SK-N-MC (cell line): ENCODE results near the gene GDF9.

Experiments used
- EZH2 ChIP-seq: fragments of 200-600 bp; sonication (generic); IDR thresholded peaks from one replicate; pipeline ENCODE4 v1.6.1; 2017; ENCODE audit warnings: antibody characterized with exemption
- FOXP2 ChIP-seq: optimal IDR thresholded peaks from 2 replicates; pipeline ENCODE3; 2011; ENCODE audit warnings: mild to moderate bottlenecking, moderate library complexity; ENCODE audit not compliant: insufficient read depth; ENCODE audit errors: extremely low read length, control extremely low read depth
- POLR2AphosphoS5 ChIP-seq: IDR thresholded peaks from 2 replicates; pipeline ENCODE4 v1.6.1; 2012; ENCODE audit warnings: mild to moderate bottlenecking, low read depth, low read length, borderline replicate concordance

DNA sequence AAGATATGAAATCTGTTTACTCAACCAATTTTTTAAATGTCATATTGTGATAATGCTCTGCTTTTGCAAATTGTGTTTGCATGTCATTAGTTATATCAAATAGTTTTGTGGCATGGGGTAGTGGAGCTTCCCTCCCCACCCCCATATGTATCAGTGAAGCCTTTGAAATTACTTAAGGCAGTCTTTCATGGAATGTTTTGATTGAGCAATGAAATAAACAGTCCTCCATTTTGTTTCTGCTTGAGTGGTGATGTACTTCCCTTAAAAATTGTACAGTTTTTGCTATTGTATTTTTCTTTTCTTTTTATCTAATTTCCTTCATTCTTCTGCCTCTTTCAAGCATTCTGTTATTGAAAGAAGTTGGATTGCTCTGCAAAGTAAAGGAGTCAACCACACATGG is 49.7 kb downstream of the GDF9 start:
- TF ChIP-seq POLR2AphosphoS5 (no peak), EZH2 (no peak), FOXP2 (no peak)
